Activated T-cell treated with anti-CD3 and anti-CD28 coated beads, Interleukin-2, amount 50 U/mL, for 1 hour (primary cell): ENCODE results near the gene ARHGDIA.

Source experiments
- DNase-seq: peaks from one replicate; pipeline ENCODE4 v3.0.0-alpha.2; 2020

Gene ARHGDIA

GRCh38 chr17:81821603-81822311 is 49.4 kb downstream of the ARHGDIA start:
- no peak for DNase-seq

- no peak for DNase-seq
Measured at GRCh38 chr17:81821147-81821546, 50.0 kb downstream of the ARHGDIA start.

DNA sequence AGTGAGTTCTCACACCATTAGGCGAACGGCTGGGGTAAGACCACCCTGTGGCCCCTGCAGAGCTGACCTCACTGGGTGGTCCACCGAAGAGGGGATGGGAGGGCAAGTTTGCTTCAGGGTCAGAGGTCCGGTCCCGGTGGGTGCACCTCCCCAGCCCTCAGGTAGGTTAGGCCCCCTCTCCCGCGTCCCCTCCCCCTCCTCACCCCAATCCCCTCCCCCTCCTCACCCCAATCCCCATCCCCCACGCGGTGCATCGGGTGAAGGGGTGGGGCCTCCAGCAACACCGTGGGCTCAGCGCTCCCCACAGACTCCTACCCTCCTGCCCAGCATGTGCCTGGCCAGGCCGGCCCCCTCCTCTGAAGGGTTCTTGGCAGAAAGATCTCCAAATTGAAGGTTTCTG is 51.4 kb downstream of the ARHGDIA start:
- DNase-seq: no peak

- no peak for DNase-seq
Measured at GRCh38 chr17:81817758-81818147, 53.4 kb downstream of the ARHGDIA start.
